HTR-8/SVneo (cell line): ENCODE results near the gene WDPCP.
"Not testable (repeated sequence)": the region's sequence is repeated elsewhere in the genome, so short reads cannot be mapped to it uniquely, and the experiment has no call there.

Experiments
- DNase-seq: peaks from one replicate; pipeline ENCODE4 v3.0.0; 2011; ENCODE audit warnings: low spot score, mixed read lengths; ENCODE audit not compliant: insufficient read length
- FAIRE-seq: peaks from 2 replicates; lab custom pipeline; 2011; peaks lifted over from hg19 to GRCh38; lab: Jason Lieb, UNC

WDPCP gene

GRCh38 chr2:63591566-63592175 is 3.4 kb upstream of the WDPCP start:
- DNase-seq (no peak), FAIRE-seq (no peak)

- DNase-seq (no peak), FAIRE-seq (no peak)
These were observed 2.5 kb upstream of the WDPCP start for GRCh38 chr2:63590626-63591408.

GRCh38 chr2:63589148-63589958 is 1.1 kb upstream of the WDPCP start:
- no peak for DNase-seq

GRCh38 chr2:63587814-63588384 is 378 bp downstream of the WDPCP start:
- DNase-seq (no peak), FAIRE-seq (no peak)

More at GRCh38 chr2:63589148-63589958, 1.1 kb upstream of the WDPCP start:
- FAIRE-seq = no peak

GRCh38 chr2:63582873-63583272 is 5.4 kb downstream of the WDPCP start:
- FAIRE-seq (no peak), DNase-seq (no peak)

- no peak for FAIRE-seq
- DNase-seq = no peak
These were observed 6.8 kb downstream of the WDPCP start for GRCh38 chr2:63581298-63581961.

GRCh38 chr2:63580651-63581297 is 7.5 kb downstream of the WDPCP start:
- DNase-seq (no peak), FAIRE-seq (no peak)

GRCh38 chr2:63578767-63579166 is 9.5 kb downstream of the WDPCP start:
- DNase-seq (no peak), FAIRE-seq (no peak)

GRCh38 chr2:63576546-63576945 is 11.7 kb downstream of the WDPCP start:
- DNase-seq = no peak
- FAIRE-seq = no peak

GRCh38 chr2:63573726-63574345 is 14.4 kb downstream of the WDPCP start:
- not testable (repeated sequence) for FAIRE-seq, DNase-seq

GRCh38 chr2:63573026-63573425 is 15.3 kb downstream of the WDPCP start:
- not testable (repeated sequence) for FAIRE-seq, DNase-seq

- DNase-seq (no peak), FAIRE-seq (no peak)
These were observed 16.3 kb downstream of the WDPCP start for GRCh38 chr2:63572001-63572400.

- DNase-seq (no peak), FAIRE-seq (no peak)
These were observed 17.0 kb downstream of the WDPCP start for GRCh38 chr2:63571291-63571690.

- FAIRE-seq = no peak
- DNase-seq = no peak
These were observed 18.5 kb downstream of the WDPCP start for GRCh38 chr2:63569740-63570139.

- FAIRE-seq (no peak), DNase-seq (no peak)
These were observed 25.5 kb downstream of the WDPCP start for GRCh38 chr2:63562751-63563150.

GRCh38 chr2:63558922-63559321 is 29.4 kb downstream of the WDPCP start:
- not testable (repeated sequence) for DNase-seq, FAIRE-seq

GRCh38 chr2:63557819-63558218 is 30.5 kb downstream of the WDPCP start:
- not testable (repeated sequence) for FAIRE-seq, DNase-seq

GRCh38 chr2:63555931-63556330 is 32.3 kb downstream of the WDPCP start:
- DNase-seq = no peak
- FAIRE-seq = no peak

GRCh38 chr2:63555299-63555698 is 33.0 kb downstream of the WDPCP start:
- FAIRE-seq (no peak), DNase-seq (no peak)
